A673 (cell line): ENCODE results near the gene SOD2. TPM values are rescaled to one million over a fixed set of nuclear protein-coding genes. Genes with fewer than 3 reads are reported as not detected.
A peak's percentile ranks its signal among the peaks of the same experiment; 100 is the strongest.

Experiments
- BruUV-seq: library from RNA; stranded (reverse); fragments of 400-500 nt; replicated peaks from 2 replicates; lab custom pipeline; 2021; lab: Mats Ljungman, UMichigan
- CTCF ChIA-PET: fragments of 300-600 bp; sonication (Branson Sonifier 250); formaldehyde crosslinking; loops from one replicate; lab custom pipeline; 2022; ENCODE audit warnings: antibody characterized with exemption; lab: Charles Lee
- POLR2A ChIA-PET: fragments of 300-600 bp; sonication (Branson Sonifier 250); formaldehyde crosslinking; loops from one replicate; lab custom pipeline; 2022; ENCODE audit warnings: antibody characterized with exemption; ENCODE audit not compliant: low non-redundant PET; lab: Charles Lee
- DNase-seq: peaks from one replicate; pipeline ENCODE4 v3.0.0-alpha.2; 2015; ENCODE audit warnings: low spot score
- H3K27ac ChIP-seq: fragments of 200-600 bp; sonication (generic); 2 replicates; pipeline ENCODE4 v1.5.1; 2016; ENCODE audit warnings: mixed run types, low read depth, mild to moderate bottlenecking, mixed read lengths, antibody characterized with exemption, low read length; ENCODE audit not compliant: poor library complexity, severe bottlenecking
- H3K27me3 ChIP-seq: fragments of 200-600 bp; sonication (generic); replicated peaks from 2 replicates; pipeline ENCODE4 v1.6.1; 2017; ENCODE audit warnings: mixed run types, low read depth, mild to moderate bottlenecking, mixed read lengths, antibody characterized with exemption, low read length; ENCODE audit not compliant: insufficient read depth, poor library complexity
- H3K36me3 ChIP-seq: fragments of 200-600 bp; sonication (generic); 2 replicates; pipeline ENCODE4 v1.6.1; 2016; ENCODE audit warnings: mixed run types, mild to moderate bottlenecking, mixed read lengths, antibody characterized with exemption, low read length; ENCODE audit not compliant: insufficient read depth, poor library complexity, severe bottlenecking
- H3K4me1 ChIP-seq: fragments of 200-600 bp; sonication (generic); 2 replicates; pipeline ENCODE4 v1.6.1; 2017; ENCODE audit warnings: mixed run types, mild to moderate bottlenecking, mixed read lengths, antibody characterized with exemption, low read length; ENCODE audit not compliant: insufficient read depth, poor library complexity, severe bottlenecking
- H3K4me3 ChIP-seq: fragments of 200-600 bp; sonication (generic); 2 replicates; pipeline ENCODE4 v1.5.1; 2016; ENCODE audit warnings: low read depth, mixed run types, mild to moderate bottlenecking, mixed read lengths, low read length; ENCODE audit not compliant: poor library complexity, severe bottlenecking
- H3K9me3 ChIP-seq: fragments of 200-600 bp; sonication (generic); 2 replicates; pipeline ENCODE4 v1.6.1; 2016; ENCODE audit warnings: mixed run types, low read depth, mild to moderate bottlenecking, mixed read lengths, antibody characterized with exemption, low read length; ENCODE audit not compliant: poor library complexity, severe bottlenecking
- CTCF ChIP-seq: fragments of 300-800, 200-600 bp; sonication (generic); conservative IDR thresholded peaks from 2 replicates; pipeline ENCODE4 v1.5.1; 2017; ENCODE audit warnings: low read depth, mild to moderate bottlenecking, antibody characterized with exemption, low read length, moderate library complexity, mixed read lengths
- EZH2 ChIP-seq: fragments of 200-600 bp; sonication (generic); IDR thresholded peaks from 2 replicates; pipeline ENCODE4 v1.6.1; 2017; ENCODE audit warnings: borderline replicate concordance, low read depth, mild to moderate bottlenecking, mixed read lengths, antibody characterized with exemption, low read length; ENCODE audit not compliant: poor library complexity, severe bottlenecking
- intact Hi-C: fragments of 100-400 bp; cut with micrococcal nuclease; formaldehyde crosslinking; loops from one replicate; pipeline ENCODE4 v1.10.0; 2022; ENCODE audit not compliant: unreplicated experiment
- total RNA-seq: library from RNA; stranded (reverse); gene quantifications from 2 replicates; pipeline ENCODE4 v1.2.3, GENCODE V29; 2021

The SOD2 gene
- total RNA-seq, 1 experiment from 2014 or later: 159 TPM

- CTCF ChIA-PET: no interaction called here
- Histone ChIP-seq H3K27me3 (no peaks in the 10 kb centered on the region), H3K27ac (no peak overlapping the region), H3K4me1 (no peaks in the 10 kb centered on the region), H3K9me3 (no peaks in the 10 kb centered on the region), H3K4me3 (no peak overlapping the region), H3K36me3 (no peaks in the 10 kb centered on the region)
- DNase-seq: no peak
- TF ChIP-seq EZH2 (no peak), CTCF (no peak)
- POLR2A ChIA-PET: no interaction called here
- intact Hi-C loops: no loop called here
- no TSS peak for BruUV-seq
Measured at GRCh38 chr6:159655409-159655988, 37.5 kb downstream of the SOD2 start.

- DNase-seq: peak; percentile 80
- CTCF ChIA-PET: interaction anchor here (0.7 to 1.4 kb wide), 3 partner anchors 402 to 473 kb away, joined by 4 to 7 read pairs (median 6); no protein-coding TSS in a partner anchor
- BruUV-seq: no TSS peak
Measured at GRCh38 chr6:159654483-159655098, 38.5 kb downstream of the SOD2 start.

DNA sequence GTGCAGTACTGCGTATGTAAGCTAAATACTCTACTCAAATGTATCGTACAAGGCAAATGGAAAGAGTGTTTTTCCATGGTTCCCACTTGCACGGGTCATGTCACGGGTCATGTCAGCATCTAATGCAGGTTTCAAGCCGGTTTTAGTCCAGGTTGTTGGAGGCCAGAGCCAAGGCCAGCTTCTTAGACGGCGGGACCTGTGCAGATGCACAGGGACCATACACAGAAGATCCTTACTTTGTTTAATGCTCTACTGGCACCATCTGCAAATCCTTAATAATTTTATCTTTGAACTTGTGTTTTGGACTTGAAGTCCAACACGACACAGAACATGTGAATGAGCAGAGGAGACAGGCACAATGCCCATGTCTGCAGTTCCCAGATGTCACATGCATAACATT lies 42.7 kb downstream of the SOD2 start:
- intact Hi-C loops: no loop called here
- Histone ChIP-seq H3K9me3 (no peaks in the 10 kb centered on the region), H3K36me3 (no peaks in the 10 kb centered on the region), H3K4me3 (no peak overlapping the region), H3K27ac (no peak overlapping the region), H3K4me1 (no peaks in the 10 kb centered on the region), H3K27me3 (no peaks in the 10 kb centered on the region)
- DNase-seq: no peak
- ChIA-PET POLR2A (no interaction called here), CTCF (no interaction called here)
- no TSS peak for BruUV-seq
- TF ChIP-seq EZH2 (no peak), CTCF (no peak)

More at GRCh38 chr6:159654483-159655098, 38.5 kb downstream of the SOD2 start:
- H3K4me1 ChIP-seq: no peaks in the 10 kb centered on the region
- intact Hi-C loops: loop anchor here (1.0 kb wide), 2 partner anchors 437 to 480 kb away; no protein-coding TSS in a partner anchor
- H3K4me3 ChIP-seq: no peak overlapping the region
- no peaks in the 10 kb centered on the region for H3K27me3 ChIP-seq
- H3K36me3 ChIP-seq: no peaks in the 10 kb centered on the region
- no peak for TF ChIP-seq EZH2
- peak; percentile 66 for TF ChIP-seq CTCF
- H3K9me3 ChIP-seq: no peaks in the 10 kb centered on the region
- H3K27ac ChIP-seq: no peak overlapping the region
- POLR2A ChIA-PET: no interaction called here
